ENCODE measurements around the gene PLB1.
"Not testable (repeated sequence)": the region's sequence is repeated elsewhere in the genome, so short reads cannot be mapped to it uniquely, and the experiment has no call there.

PLB1 gene

DNA sequence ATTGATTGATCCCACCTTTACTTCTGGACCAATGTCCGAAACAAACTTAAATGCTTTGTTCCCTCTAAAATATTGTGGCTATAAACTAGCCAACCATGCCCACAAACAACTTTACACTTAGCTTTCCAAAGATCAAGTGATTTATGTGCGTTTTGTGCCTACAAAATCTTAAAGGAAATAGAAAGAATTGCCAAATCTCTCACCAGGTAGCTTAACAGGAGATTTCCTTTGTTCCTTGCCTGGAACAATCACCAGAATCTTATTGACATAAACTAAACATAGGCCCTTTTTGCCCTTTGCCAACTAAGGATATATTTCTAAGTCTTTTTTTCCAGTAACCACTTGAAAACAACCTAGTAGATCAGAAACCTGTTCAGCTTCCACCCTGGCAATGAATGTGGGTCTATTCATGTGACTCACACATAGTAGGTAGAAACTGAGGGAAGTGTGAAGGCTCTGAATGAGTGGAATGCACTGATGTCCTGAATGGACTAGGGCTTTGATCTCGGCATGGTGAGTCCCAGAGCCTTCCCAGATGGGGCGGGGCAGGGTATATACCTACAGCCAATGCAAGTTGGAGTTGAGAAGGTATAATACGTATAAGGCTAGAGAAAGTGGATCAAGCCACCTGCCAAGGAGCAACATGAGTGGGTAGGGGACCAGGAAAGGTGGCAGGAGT lies 161.2 kb downstream of the PLB1 start:
- TF ChIP-seq POLR2AphosphoS5 (IDR thresholded peaks at IDR 0.05; ENCODE audit: low read depth, low read length) (no peak), POLR2A (IDR thresholded peaks at IDR 0.05; ENCODE audit: low read depth, low read length) (no peak), POU2F2 (IDR thresholded peaks at IDR 0.05; ENCODE audit: low read depth, low read length) (no peak), TAF1 (IDR thresholded peaks at IDR 0.05; ENCODE audit: low read depth, low read length) (no peak), SPI1 (IDR thresholded peaks at IDR 0.05; ENCODE audit: low read depth, low read length) (no peak)
- FAIRE-seq (no peak), DNase-seq (ENCODE audit: insufficient read length, low spot score) (no peak)

DNA sequence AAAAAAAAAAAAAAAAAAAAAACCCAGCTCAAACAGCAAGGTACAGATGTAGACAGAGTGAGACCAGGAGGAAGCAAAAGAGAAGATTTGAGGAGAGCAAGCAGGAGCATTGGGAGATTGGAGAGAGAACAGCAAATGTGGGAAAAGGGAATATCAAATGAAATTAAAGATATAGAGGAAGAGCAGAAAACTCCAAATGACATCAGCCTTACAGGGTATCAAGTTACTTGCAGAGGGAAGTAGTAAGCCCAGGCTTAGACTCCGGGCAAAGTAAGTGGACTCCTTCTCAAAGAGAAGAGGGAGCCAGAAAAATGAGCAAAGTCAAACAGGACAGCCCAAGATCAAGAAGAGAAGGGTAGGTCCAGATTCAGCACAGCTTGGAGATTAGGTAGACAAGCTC lies 162.5 kb downstream of the PLB1 start:
- no peak for DNase-seq (ENCODE audit: insufficient read length, low spot score)
- no peak for TF ChIP-seq POU2F2 (IDR thresholded peaks at IDR 0.05; ENCODE audit: low read depth, low read length)
- TF ChIP-seq PAX5 (IDR thresholded peaks at IDR 0.05; ENCODE audit: insufficient read depth, low read length, severe bottlenecking), result no peak
- TF ChIP-seq POLR2A (IDR thresholded peaks at IDR 0.05; ENCODE audit: low read depth, low read length), result no peak
- no peak for TF ChIP-seq SPI1 (IDR thresholded peaks at IDR 0.05; ENCODE audit: low read depth, low read length)
- no peak for TF ChIP-seq POLR2AphosphoS5 (IDR thresholded peaks at IDR 0.05; ENCODE audit: low read depth, low read length)
- TF ChIP-seq TAF1 (IDR thresholded peaks at IDR 0.05; ENCODE audit: low read depth, low read length), result no peak
- FAIRE-seq, result no peak

DNA sequence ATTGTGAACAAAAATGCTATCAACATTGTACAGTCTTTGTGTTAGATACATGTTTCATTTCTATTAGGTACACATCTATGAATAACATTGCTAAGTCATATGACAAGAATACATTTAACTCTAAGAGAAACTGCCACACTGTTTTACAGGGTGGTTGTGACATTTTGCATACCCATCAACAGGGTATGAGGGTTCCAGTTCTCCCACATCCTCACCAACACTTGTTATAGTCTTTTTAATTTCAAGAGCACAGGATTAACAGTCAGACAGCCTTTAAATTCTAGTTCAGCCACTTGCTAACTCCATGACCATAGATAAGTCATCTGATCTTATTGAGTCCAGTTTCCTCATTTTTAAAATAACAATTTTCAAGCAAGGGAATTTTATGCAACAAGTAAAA lies 163.3 kb downstream of the PLB1 start:
- DNase-seq (ENCODE audit: insufficient read length, low spot score) (no peak), FAIRE-seq (no peak)
- TF ChIP-seq POU2F2 (IDR thresholded peaks at IDR 0.05; ENCODE audit: low read depth, low read length) (no peak), POLR2A (IDR thresholded peaks at IDR 0.05; ENCODE audit: low read depth, low read length) (no peak), TAF1 (IDR thresholded peaks at IDR 0.05; ENCODE audit: low read depth, low read length) (no peak), POLR2AphosphoS5 (IDR thresholded peaks at IDR 0.05; ENCODE audit: low read depth, low read length) (no peak), PAX5 (IDR thresholded peaks at IDR 0.05; ENCODE audit: insufficient read depth, low read length, severe bottlenecking) (no peak), SPI1 (IDR thresholded peaks at IDR 0.05; ENCODE audit: low read depth, low read length) (no peak)

DNA sequence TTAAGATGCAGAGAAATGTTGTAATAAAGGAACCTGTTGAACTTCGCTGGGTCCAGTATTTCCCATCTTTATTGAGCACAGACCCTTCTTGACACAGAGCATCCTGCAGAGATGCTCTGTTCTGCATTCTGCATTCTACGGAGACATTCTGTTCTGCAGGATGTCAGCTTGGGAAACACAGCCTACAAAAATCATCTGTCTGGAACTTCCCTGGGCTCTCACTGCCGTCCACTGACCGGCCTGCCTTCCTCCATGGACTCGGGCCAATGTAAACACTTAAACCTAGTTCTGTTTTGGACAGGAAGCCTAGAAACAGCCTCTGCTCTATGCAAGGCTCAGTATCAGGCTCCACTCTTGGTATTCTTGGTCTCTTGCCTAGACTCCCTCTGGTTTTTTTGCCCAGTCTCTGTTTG lies 165.7 kb downstream of the PLB1 start:
- DNase-seq (ENCODE audit: insufficient read length, low spot score), result no peak
- TF ChIP-seq PAX5 (IDR thresholded peaks at IDR 0.05; ENCODE audit: insufficient read depth, low read length, severe bottlenecking) (no peak), POLR2AphosphoS5 (IDR thresholded peaks at IDR 0.05; ENCODE audit: low read depth, low read length) (no peak), POLR2A (IDR thresholded peaks at IDR 0.05; ENCODE audit: low read depth, low read length) (no peak), POU2F2 (IDR thresholded peaks at IDR 0.05; ENCODE audit: low read depth, low read length) (no peak), SPI1 (IDR thresholded peaks at IDR 0.05; ENCODE audit: low read depth, low read length) (no peak), TAF1 (IDR thresholded peaks at IDR 0.05; ENCODE audit: low read depth, low read length) (no peak)
- FAIRE-seq, result no peak

DNA sequence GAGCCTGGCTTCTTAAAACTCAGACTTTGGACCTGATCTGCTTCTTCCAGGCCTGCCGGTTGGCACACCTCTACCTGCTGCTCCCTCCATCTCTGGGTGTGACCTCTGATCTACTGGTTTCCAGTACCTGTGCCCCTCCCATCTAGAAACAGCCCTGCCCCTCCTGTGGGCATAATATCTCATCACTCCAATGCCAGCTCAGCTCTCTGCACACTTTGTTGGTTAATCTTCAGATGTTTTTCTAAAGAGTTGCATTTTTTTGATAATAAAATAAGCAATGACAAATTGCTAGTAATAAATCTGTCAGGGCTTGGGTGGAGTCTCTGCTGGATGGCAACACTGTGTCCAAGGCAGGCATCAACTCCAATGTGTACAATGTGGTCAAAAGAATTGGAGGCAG lies 166.2 kb downstream of the PLB1 start:
- TF ChIP-seq SPI1 (IDR thresholded peaks at IDR 0.05; ENCODE audit: low read depth, low read length) (no peak), POLR2A (IDR thresholded peaks at IDR 0.05; ENCODE audit: low read depth, low read length) (no peak), POLR2AphosphoS5 (IDR thresholded peaks at IDR 0.05; ENCODE audit: low read depth, low read length) (no peak), POU2F2 (IDR thresholded peaks at IDR 0.05; ENCODE audit: low read depth, low read length) (no peak), TAF1 (IDR thresholded peaks at IDR 0.05; ENCODE audit: low read depth, low read length) (no peak), PAX5 (IDR thresholded peaks at IDR 0.05; ENCODE audit: insufficient read depth, low read length, severe bottlenecking) (no peak)
- DNase-seq (ENCODE audit: insufficient read length, low spot score) (no peak), FAIRE-seq (no peak)

DNA sequence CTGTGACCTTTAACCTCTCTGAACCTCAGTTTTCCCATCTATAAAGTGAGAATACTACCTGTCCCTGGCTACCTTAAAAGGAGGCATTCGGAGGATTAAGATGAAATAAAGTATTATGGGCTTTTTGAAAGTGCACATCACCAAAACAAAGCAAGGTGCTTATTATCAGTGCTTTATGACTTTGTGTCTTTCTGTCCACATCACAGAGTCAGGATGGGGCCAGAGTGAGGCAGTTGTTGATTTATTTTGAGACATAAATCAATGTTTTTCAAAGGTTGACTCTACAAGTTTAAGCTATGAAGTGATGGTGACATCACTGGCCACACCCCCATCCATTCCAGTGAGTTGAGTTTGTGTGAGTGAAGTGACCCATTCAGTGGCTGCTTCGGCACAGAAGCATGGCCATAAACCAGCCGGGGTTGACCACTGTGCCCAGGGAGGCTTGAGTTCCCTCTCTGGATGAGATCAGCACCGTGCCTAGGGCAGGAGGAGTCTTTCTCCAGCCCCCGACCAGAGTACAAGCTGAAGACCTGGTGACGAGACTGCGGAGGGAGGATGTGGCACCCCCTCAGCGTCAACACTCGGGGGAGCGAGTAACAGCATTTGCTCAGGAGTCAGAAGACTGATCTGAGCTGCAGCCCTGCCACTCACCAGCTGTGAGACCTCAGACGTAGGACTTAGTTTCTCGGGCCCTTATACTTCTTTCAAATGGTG lies 166.8 kb downstream of the PLB1 start:
- DNase-seq (ENCODE audit: insufficient read length, low spot score), result no peak
- no peak for FAIRE-seq
- TF ChIP-seq POLR2AphosphoS5 (IDR thresholded peaks at IDR 0.05; ENCODE audit: low read depth, low read length), result no peak
- TF ChIP-seq TAF1 (IDR thresholded peaks at IDR 0.05; ENCODE audit: low read depth, low read length), result no peak
- no peak for TF ChIP-seq POLR2A (IDR thresholded peaks at IDR 0.05; ENCODE audit: low read depth, low read length)
- TF ChIP-seq PAX5 (IDR thresholded peaks at IDR 0.05; ENCODE audit: insufficient read depth, low read length, severe bottlenecking), result no peak
- no peak for TF ChIP-seq POU2F2 (IDR thresholded peaks at IDR 0.05; ENCODE audit: low read depth, low read length)
- TF ChIP-seq SPI1 (IDR thresholded peaks at IDR 0.05; ENCODE audit: low read depth, low read length), result no peak

DNA sequence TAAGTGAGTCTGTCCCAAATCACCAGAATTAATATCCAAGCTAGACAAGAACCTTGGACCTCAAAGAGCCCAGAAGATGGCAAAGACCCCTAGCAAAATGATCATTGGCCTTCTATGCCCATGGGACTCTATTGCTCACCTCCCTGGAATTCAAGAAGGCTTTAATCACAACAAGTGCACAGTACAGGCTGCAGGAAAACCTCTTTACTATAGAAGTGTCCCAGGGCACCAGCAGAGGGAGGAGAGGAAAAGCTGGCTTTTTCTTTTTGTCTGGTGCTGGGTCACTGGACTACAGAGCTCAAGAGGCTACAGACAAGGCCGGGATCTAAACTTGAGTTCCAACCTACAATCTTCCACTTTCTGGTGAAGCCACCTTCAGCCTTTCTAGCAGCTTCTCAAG lies 167.5 kb downstream of the PLB1 start:
- TF ChIP-seq POLR2AphosphoS5 (IDR thresholded peaks at IDR 0.05; ENCODE audit: low read depth, low read length) (no peak), SPI1 (IDR thresholded peaks at IDR 0.05; ENCODE audit: low read depth, low read length) (no peak), TAF1 (IDR thresholded peaks at IDR 0.05; ENCODE audit: low read depth, low read length) (no peak), POLR2A (IDR thresholded peaks at IDR 0.05; ENCODE audit: low read depth, low read length) (no peak), PAX5 (IDR thresholded peaks at IDR 0.05; ENCODE audit: insufficient read depth, low read length, severe bottlenecking) (no peak), POU2F2 (IDR thresholded peaks at IDR 0.05; ENCODE audit: low read depth, low read length) (no peak)
- DNase-seq (ENCODE audit: insufficient read length, low spot score) (no peak), FAIRE-seq (no peak)

DNA sequence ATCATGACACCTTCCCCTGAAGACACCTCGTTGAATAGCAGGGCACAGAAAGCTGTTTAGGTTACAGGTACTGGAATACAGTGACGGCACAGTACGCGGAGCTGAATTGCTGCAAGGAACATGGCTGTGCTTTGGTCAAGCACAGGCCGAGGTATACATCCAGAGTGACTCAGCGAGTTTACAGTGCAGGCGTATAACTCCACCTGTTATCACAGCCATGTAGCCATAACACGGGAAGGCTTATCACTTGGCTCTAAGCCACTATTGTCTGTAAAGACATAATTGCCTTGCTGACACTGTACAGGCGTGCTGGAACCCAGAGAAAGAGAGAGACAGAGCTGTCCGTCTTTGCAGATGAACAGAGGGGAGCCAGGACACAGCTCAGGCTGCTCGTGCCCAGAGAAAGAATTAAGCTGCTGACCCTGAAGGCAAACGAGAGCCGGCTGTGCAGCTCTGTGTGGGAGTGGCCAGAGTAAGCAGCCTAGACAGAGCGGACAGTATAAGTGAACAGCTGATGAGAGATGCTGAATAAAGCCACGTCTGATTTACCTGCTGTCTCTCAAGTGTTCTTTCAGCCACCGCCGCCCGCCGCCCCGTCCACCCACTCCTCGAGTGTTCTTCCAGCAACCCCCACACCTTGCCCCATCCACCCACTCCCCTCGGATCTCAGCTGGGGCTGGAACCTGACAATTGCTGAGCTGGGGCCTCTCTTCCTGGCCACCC lies 168.4 kb downstream of the PLB1 start:
- DNase-seq (ENCODE audit: insufficient read length, low spot score) (no peak), FAIRE-seq (no peak)
- no peak for TF ChIP-seq SPI1 (IDR thresholded peaks at IDR 0.05; ENCODE audit: low read depth, low read length)
- TF ChIP-seq POLR2AphosphoS5 (IDR thresholded peaks at IDR 0.05; ENCODE audit: low read depth, low read length), result no peak
- no peak for TF ChIP-seq POU2F2 (IDR thresholded peaks at IDR 0.05; ENCODE audit: low read depth, low read length)
- TF ChIP-seq TAF1 (IDR thresholded peaks at IDR 0.05; ENCODE audit: low read depth, low read length), result no peak

DNA sequence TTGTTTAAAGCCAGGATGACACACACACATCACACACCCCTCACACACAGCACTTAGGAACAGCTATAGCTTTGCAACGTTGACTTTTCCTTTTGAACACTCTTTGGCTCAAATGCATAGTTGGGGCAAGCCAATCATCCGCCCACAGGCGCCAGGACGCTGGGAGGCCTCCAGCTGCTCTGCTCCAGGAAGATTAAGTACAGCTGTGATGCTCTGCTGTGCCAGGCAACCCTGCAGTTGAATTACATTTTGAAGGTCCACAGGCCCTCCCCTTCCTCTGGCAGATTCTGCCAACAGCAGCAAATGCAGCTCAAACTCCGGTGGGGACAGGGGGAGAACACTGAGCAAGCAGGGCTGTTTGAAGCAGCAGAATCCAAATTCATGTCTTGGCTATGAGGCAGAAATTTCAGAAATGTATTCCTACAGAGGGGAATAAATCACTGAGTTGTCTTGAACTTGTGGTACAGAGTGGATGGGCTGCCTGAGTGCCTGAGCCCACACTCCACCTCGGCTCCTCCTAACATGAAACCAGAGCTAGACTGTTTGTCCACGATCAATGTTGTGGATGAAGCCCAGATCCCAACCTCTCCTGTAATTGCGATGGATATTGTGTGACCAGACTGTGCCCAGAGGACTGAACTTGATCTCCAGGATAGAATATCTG lies 169.3 kb downstream of the PLB1 start:
- TF ChIP-seq SPI1 (IDR thresholded peaks at IDR 0.05; ENCODE audit: low read depth, low read length) (no peak), TAF1 (IDR thresholded peaks at IDR 0.05; ENCODE audit: low read depth, low read length) (no peak), POLR2AphosphoS5 (IDR thresholded peaks at IDR 0.05; ENCODE audit: low read depth, low read length) (no peak), PAX5 (IDR thresholded peaks at IDR 0.05; ENCODE audit: insufficient read depth, low read length, severe bottlenecking) (no peak), POU2F2 (IDR thresholded peaks at IDR 0.05; ENCODE audit: low read depth, low read length) (no peak), POLR2A (IDR thresholded peaks at IDR 0.05; ENCODE audit: low read depth, low read length) (no peak)
- no peak for FAIRE-seq
- no peak for DNase-seq (ENCODE audit: insufficient read length, low spot score)

DNA sequence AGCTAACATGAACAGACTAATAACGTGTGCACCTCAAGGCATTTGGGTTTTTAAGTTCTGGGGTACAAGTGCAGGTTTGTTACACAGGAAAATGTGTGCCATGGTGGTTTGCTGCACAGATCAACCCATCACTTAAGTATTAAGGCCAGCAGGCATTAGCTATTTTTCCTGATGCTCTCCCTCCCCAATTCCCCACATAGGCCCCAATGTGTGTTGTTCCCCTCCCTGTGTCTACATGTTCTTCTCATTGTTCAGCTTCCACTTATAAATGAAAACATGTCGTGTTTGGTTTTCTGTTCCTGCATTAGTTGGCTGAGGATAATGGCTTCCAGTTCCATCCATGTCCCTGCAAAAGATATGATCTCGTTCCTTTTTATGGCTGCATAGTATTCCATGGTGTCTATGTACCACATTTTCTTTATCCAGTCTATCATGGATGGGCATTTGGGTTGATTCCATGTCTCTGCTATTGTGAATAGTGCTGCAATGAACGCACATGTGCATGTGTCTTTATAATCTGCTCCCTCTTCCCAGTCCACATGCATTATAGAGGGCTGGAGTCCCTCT lies 170.0 kb downstream of the PLB1 start:
- FAIRE-seq; DNase-seq (ENCODE audit: insufficient read length, low spot score): not testable (repeated sequence)

Measured in GM12891 (cell line).